Gastrocnemius medialis (tissue), 4 donors: ENCODE results near the gene MAG.

Experiments
- CTCF ChIP-seq, 5 experiments: fragments of 450-650 bp in 3 of 5; fragments of 200-600 bp in 2 of 5; sonication (generic) in 2 of 5; IDR thresholded peaks in 4 of 5; conservative IDR thresholded peaks in 1 of 5; 1 replicate in 4 of 5; 2 replicates in 1 of 5; pipeline ENCODE4 v1.5.1; 2016 to 2019; ENCODE audit warnings: antibody characterized with exemption in 5 of 5, mild to moderate bottlenecking in 3 of 5, moderate library complexity in 3 of 5
- POLR2A ChIP-seq, 2 donors: fragments of 450-650 bp; IDR thresholded peaks; one replicate each; pipeline ENCODE4 v1.6.1; 2017; ENCODE audit warnings: antibody characterized with exemption in 2 of 2, mild to moderate bottlenecking in 2 of 2, moderate library complexity in 2 of 2

- TF ChIP-seq CTCF (IDR thresholded peaks at IDR 0.05 in 4 of 5, conservative IDR thresholded peaks at IDR 0.05 in 1 of 5) (no peak), POLR2A (IDR thresholded peaks at IDR 0.05) (no peak)
Observed at GRCh38 chr19:35349614-35350521, 57.9 kb downstream of the MAG start.
